T47D (cell line): ENCODE measurements around the gene RMI2.

Experiments used
- DNase-seq, 2 experiments: peaks; one replicate each; pipeline versions ENCODE4 v3.0.0 to v3.0.0-alpha.2; 2011 to 2012; ENCODE audit warnings: low read depth in 1 of 2, low spot score in 1 of 2
- JUND ChIP-seq: IDR thresholded peaks from 2 replicates; pipeline ENCODE4 v1.6.1; 2012; ENCODE audit warnings: low read depth
- in situ Hi-C: cut with HindIII; loops from 2 replicates; pipeline ENCODE4 v1.10.0; 2016; ENCODE audit warnings: low sequenced_read_pairs, low pct_unique_long_range_greater_than_20kb

Gene RMI2

GRCh38 chr16:11342021-11342855, 3.0 kb upstream of the RMI2 start:
- in situ Hi-C loops = no loop called here
- TF ChIP-seq JUND = no peak
- DNase-seq = no peak

- no peak for TF ChIP-seq JUND
These were observed 1.6 kb downstream of the RMI2 start for GRCh38 chr16:11346700-11347319.

GRCh38 chr16:11347831-11348230, 2.6 kb downstream of the RMI2 start:
- no peak for DNase-seq
- TF ChIP-seq JUND = no peak
- in situ Hi-C loops = no loop called here

More at GRCh38 chr16:11346700-11347319, 1.6 kb downstream of the RMI2 start:
- DNase-seq = no peak
- in situ Hi-C loops = no loop called here

- in situ Hi-C loops = no loop called here
- DNase-seq = no peak
These were observed 3.7 kb downstream of the RMI2 start for GRCh38 chr16:11348737-11349598.

GRCh38 chr16:11349599-11350276, 4.5 kb downstream of the RMI2 start:
- no peak for DNase-seq
- no peak for TF ChIP-seq JUND

More at GRCh38 chr16:11348737-11349598, 3.7 kb downstream of the RMI2 start:
- TF ChIP-seq JUND = no peak

GRCh38 chr16:11350519-11350918, 5.3 kb downstream of the RMI2 start:
- TF ChIP-seq JUND = no peak
- no peak for DNase-seq
- in situ Hi-C loops = no loop called here

More at GRCh38 chr16:11349599-11350276, 4.5 kb downstream of the RMI2 start:
- in situ Hi-C loops = no loop called here

- in situ Hi-C loops = no loop called here
- TF ChIP-seq JUND = no peak
- no peak for DNase-seq
These were observed 5.7 kb downstream of the RMI2 start for GRCh38 chr16:11350921-11351335.

GRCh38 chr16:11353158-11353557, 7.9 kb downstream of the RMI2 start:
- in situ Hi-C loops = no loop called here
- DNase-seq = no peak
- no peak for TF ChIP-seq JUND

GRCh38 chr16:11354407-11354732, 9.1 kb downstream of the RMI2 start:
- no peak for TF ChIP-seq JUND
- no peak for DNase-seq
- in situ Hi-C loops = no loop called here

GRCh38 chr16:11354733-11355574, 9.7 kb downstream of the RMI2 start:
- DNase-seq = no peak
- no peak for TF ChIP-seq JUND
- in situ Hi-C loops = no loop called here

- no peak for TF ChIP-seq JUND
- in situ Hi-C loops = no loop called here
- DNase-seq = no peak
These were observed 10.6 kb downstream of the RMI2 start for GRCh38 chr16:11355862-11356261.
